Cardiac fibroblast (primary cell): ENCODE results near the gene BBS12.

ENCODE experiments used
- DNase-seq, 2 donors: peaks; one replicate each; pipeline versions ENCODE4 v3.0.0 to v3.0.0-alpha.2; 2010; ENCODE audit warnings: low read depth in 2 of 2
- H3K4me3 ChIP-seq, 2 donors: replicated peaks in 1 of 2; 1 replicate in 1 of 2; 2 replicates in 1 of 2; pipeline ENCODE4 v1.5.1; 2011; ENCODE audit warnings: low read depth in 2 of 2, low read length in 2 of 2, mild to moderate bottlenecking in 2 of 2, moderate library complexity in 1 of 2
- CTCF ChIP-seq: IDR thresholded peaks from one replicate; pipeline ENCODE4 v1.5.1; 2011; ENCODE audit warnings: low read depth, mild to moderate bottlenecking, low read length, inconsistent platforms

BBS12 gene

GRCh38 chr4:122758033-122758432 is 25.5 kb downstream of the BBS12 start:
- DNase-seq: peak; percentile 63 to 74
- H3K4me3 ChIP-seq: no peak overlapping the region
- TF ChIP-seq CTCF: peak; percentile 65

GRCh38 chr4:122759639-122760310 is 27.3 kb downstream of the BBS12 start:
- DNase-seq: peak; percentile 50 to 59
- no peak overlapping the region for H3K4me3 ChIP-seq
- TF ChIP-seq CTCF: peak; percentile 62

GRCh38 chr4:122762520-122762919 is 30.0 kb downstream of the BBS12 start:
- no peak overlapping the region for H3K4me3 ChIP-seq
- TF ChIP-seq CTCF: no peak
- DNase-seq: no peak

- DNase-seq: no peak
- no peak for TF ChIP-seq CTCF
- H3K4me3 ChIP-seq: no peak overlapping the region
Measured at GRCh38 chr4:122762966-122763716, 30.6 kb downstream of the BBS12 start.

- H3K4me3 ChIP-seq: no peak overlapping the region
- peak; percentile 48 to 70 for DNase-seq
- TF ChIP-seq CTCF: no peak
Measured at GRCh38 chr4:122764071-122764820, 31.7 kb downstream of the BBS12 start.

GRCh38 chr4:122764821-122765215 is 32.3 kb downstream of the BBS12 start:
- DNase-seq: peak; percentile 82 to 96

More at GRCh38 chr4:122764821-122765215, 32.3 kb downstream of the BBS12 start:
- TF ChIP-seq CTCF: no peak
- H3K4me3 ChIP-seq: no peak overlapping the region
